ENCODE results near the gene ADGRA1. TPM values are rescaled to one million over a fixed set of nuclear protein-coding genes. Genes with fewer than 3 reads are reported as not detected.

ADGRA1 gene
- total and polyA plus RNA-seq, 2 experiments from 2014 or later = 0.23 to 0.52 TPM

DNA sequence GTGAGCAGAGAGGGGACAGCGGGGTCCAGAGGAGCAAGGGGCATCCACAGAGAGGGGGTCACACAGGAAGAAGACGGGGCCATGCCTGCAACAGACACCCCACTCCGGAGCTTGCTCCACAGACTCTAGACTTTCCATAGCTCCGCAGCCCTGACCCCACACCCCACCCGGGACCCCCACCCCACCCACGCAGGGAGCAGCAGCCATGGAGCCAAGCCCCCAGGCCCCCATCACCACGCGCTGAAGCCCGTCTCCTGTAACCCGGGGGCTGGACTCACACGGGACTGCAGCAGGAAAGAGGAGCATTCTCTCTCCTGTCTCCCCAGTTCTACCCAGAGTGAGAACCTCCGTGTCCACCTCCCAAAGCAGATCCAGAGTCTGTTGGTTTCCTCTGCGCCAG is 38.8 kb upstream of the ADGRA1 start:
- no peaks in the 10 kb centered on the region for H3K27me3 ChIP-seq (ENCODE audit: insufficient read depth)
- Mint-ChIP-seq H3K9me3 (no peaks in the 10 kb centered on the region), H3K36me3 (ENCODE audit: low read depth) (no peaks in the 10 kb centered on the region)

More for the DNA sequence above, 38.8 kb upstream of the ADGRA1 start:
- no peak overlapping the region for H3K27ac ChIP-seq (ENCODE audit: low read depth)
- peaks cover 7% of the 10 kb centered on the region; the same call in 2 of the 3 replicates for H3K4me1 Mint-ChIP-seq
- no peaks in the 10 kb centered on the region for H4K20me1 ChIP-seq (replicated peaks; ENCODE audit: insufficient read depth)
- no peak overlapping the region for H3K4me2 ChIP-seq
- peaks cover 10% of the 10 kb centered on the region for H3K27me3 Mint-ChIP-seq (ENCODE audit: insufficient read depth, low read depth, poor library complexity)
- no peak for TF ChIP-seq NANOG (IDR thresholded peaks at IDR 0.05; ENCODE audit: borderline replicate concordance)
- TF ChIP-seq, protein P1, sequence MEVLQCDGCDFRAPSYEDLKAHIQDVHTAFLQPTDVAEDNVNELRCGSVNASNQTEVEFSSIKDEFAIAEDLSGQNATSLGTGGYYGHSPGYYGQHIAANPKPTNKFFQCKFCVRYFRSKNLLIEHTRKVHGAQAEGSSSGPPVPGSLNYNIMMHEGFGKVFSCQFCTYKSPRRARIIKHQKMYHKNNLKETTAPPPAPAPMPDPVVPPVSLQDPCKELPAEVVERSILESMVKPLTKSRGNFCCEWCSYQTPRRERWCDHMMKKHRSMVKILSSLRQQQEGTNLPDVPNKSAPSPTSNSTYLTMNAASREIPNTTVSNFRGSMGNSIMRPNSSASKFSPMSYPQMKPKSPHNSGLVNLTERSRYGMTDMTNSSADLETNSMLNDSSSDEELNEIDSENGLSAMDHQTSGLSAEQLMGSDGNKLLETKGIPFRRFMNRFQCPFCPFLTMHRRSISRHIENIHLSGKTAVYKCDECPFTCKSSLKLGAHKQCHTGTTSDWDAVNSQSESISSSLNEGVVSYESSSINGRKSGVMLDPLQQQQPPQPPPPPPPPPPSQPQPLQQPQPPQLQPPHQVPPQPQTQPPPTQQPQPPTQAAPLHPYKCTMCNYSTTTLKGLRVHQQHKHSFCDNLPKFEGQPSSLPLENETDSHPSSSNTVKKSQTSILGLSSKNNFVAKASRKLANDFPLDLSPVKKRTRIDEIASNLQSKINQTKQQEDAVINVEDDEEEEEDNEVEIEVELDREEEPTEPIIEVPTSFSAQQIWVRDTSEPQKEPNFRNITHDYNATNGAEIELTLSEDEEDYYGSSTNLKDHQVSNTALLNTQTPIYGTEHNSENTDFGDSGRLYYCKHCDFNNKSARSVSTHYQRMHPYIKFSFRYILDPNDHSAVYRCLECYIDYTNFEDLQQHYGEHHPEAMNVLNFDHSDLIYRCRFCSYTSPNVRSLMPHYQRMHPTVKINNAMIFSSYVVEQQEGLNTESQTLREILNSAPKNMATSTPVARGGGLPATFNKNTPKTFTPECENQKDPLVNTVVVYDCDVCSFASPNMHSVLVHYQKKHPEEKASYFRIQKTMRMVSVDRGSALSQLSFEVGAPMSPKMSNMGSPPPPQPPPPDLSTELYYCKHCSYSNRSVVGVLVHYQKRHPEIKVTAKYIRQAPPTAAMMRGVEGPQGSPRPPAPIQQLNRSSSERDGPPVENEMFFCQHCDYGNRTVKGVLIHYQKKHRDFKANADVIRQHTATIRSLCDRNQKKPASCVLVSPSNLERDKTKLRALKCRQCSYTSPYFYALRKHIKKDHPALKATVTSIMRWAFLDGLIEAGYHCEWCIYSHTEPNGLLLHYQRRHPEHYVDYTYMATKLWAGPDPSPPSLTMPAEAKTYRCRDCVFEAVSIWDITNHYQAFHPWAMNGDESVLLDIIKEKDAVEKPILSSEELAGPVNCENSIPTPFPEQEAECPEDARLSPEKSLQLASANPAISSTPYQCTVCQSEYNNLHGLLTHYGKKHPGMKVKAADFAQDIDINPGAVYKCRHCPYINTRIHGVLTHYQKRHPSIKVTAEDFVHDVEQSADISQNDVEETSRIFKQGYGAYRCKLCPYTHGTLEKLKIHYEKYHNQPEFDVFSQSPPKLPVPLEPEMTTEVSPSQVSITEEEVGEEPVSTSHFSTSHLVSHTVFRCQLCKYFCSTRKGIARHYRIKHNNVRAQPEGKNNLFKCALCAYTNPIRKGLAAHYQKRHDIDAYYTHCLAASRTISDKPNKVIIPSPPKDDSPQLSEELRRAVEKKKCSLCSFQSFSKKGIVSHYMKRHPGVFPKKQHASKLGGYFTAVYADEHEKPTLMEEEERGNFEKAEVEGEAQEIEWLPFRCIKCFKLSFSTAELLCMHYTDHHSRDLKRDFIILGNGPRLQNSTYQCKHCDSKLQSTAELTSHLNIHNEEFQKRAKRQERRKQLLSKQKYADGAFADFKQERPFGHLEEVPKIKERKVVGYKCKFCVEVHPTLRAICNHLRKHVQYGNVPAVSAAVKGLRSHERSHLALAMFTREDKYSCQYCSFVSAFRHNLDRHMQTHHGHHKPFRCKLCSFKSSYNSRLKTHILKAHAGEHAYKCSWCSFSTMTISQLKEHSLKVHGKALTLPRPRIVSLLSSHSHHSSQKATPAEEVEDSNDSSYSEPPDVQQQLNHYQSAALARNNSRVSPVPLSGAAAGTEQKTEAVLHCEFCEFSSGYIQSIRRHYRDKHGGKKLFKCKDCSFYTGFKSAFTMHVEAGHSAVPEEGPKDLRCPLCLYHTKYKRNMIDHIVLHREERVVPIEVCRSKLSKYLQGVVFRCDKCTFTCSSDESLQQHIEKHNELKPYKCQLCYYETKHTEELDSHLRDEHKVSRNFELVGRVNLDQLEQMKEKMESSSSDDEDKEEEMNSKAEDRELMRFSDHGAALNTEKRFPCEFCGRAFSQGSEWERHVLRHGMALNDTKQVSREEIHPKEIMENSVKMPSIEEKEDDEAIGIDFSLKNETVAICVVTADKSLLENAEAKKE (CRISPR knock-in tag; IDR thresholded peaks at IDR 0.05) = no peak
- TF ChIP-seq CREB1 (CRISPR knock-in tag; IDR thresholded peaks at IDR 0.05; ENCODE audit: low read depth) = no peak
- no peaks in the 10 kb centered on the region for H3F3A ChIP-seq (replicated peaks; ENCODE audit: low read depth)
- no peak for DNase-seq (ENCODE audit: low spot score)
- no peak overlapping the region for H2AFZ ChIP-seq
- ATAC-seq = no peak
- no peaks in the 10 kb centered on the region for H3K79me2 ChIP-seq (replicated peaks; ENCODE audit: insufficient read depth)
- no peaks in the 10 kb centered on the region for H3K9me2 ChIP-seq (ENCODE audit: insufficient read depth)
- H3K4me1 ChIP-seq (ENCODE audit: insufficient read depth) = no peaks in the 10 kb centered on the region
- no peak overlapping the region for H3K27ac Mint-ChIP-seq
- no peaks in the 10 kb centered on the region; the same call in 1 of the 2 replicates for H3K36me3 ChIP-seq (ENCODE audit: insufficient read depth)
- H3K4me3 ChIP-seq = no peak overlapping the region
- no peak overlapping the region for H3K4me3 Mint-ChIP-seq
